Liver (tissue), 9 donors: ENCODE data around the gene FAM83D. TPM values are rescaled to one million over a fixed set of nuclear protein-coding genes. Genes with fewer than 3 reads are reported as not detected.

ENCODE experiments used
- DNase-seq: peaks from one replicate; pipeline ENCODE4 v3.0.0-alpha.2; 2017; ENCODE audit warnings: low spot score
- H3K27ac ChIP-seq, 2 donors: one replicate each; pipeline ENCODE4 v1.7.0; 2013; ENCODE audit warnings: inconsistent platforms in 2 of 2, low read length in 2 of 2, control low read depth in 1 of 2, low read depth in 1 of 2, mild to moderate bottlenecking in 1 of 2
- H3K27me3 ChIP-seq, 4 donors: one replicate each; pipeline versions ENCODE4 v1.6.1 to v1.7.0; 2013; ENCODE audit warnings: low read length in 3 of 4, inconsistent platforms in 1 of 4, mild to moderate bottlenecking in 1 of 4, moderate library complexity in 1 of 4; ENCODE audit not compliant: control insufficient read depth in 4 of 4, insufficient read depth in 4 of 4
- H3K36me3 ChIP-seq, 4 donors: one replicate each; pipeline versions ENCODE4 v1.6.1 to v1.7.0; 2013; ENCODE audit warnings: low read length in 3 of 4, mild to moderate bottlenecking in 3 of 4, low read depth in 1 of 4, moderate library complexity in 1 of 4; ENCODE audit not compliant: control insufficient read depth in 4 of 4, insufficient read depth in 3 of 4
- H3K4me1 ChIP-seq, 4 donors: one replicate each; pipeline versions ENCODE4 v1.6.1 to v1.7.0; 2013; ENCODE audit warnings: low read length in 3 of 4, mild to moderate bottlenecking in 3 of 4, moderate library complexity in 1 of 4; ENCODE audit not compliant: control insufficient read depth in 4 of 4, insufficient read depth in 4 of 4
- H3K4me3 ChIP-seq, 3 donors: one replicate each; pipeline versions ENCODE4 v1.6.1 to v1.7.0; 2013; ENCODE audit warnings: low read length in 3 of 3, control low read depth in 1 of 3, low read depth in 1 of 3, mild to moderate bottlenecking in 1 of 3
- H3K9ac ChIP-seq, 2 donors: one replicate each; pipeline ENCODE4 v1.7.0; 2013; ENCODE audit warnings: low read length in 2 of 2, mild to moderate bottlenecking in 2 of 2, moderate library complexity in 2 of 2, control low read depth in 1 of 2, low read depth in 1 of 2
- H3K9me3 ChIP-seq, 4 donors: one replicate each; pipeline versions ENCODE4 v1.6.1 to v1.7.0; 2013; ENCODE audit warnings: low read length in 3 of 4; ENCODE audit not compliant: control insufficient read depth in 4 of 4
- EGR1 ChIP-seq, 2 donors: IDR thresholded peaks; 2 replicates each; pipeline ENCODE4 v1.6.1; 2016 to 2018; ENCODE audit warnings: antibody characterized with exemption in 2 of 2, low read depth in 2 of 2
- FOXA1 ChIP-seq: IDR thresholded peaks from 2 replicates; pipeline ENCODE4 v1.6.1; 2016; ENCODE audit warnings: antibody characterized with exemption
- FOXA2 ChIP-seq: IDR thresholded peaks from 2 replicates; pipeline ENCODE4 v1.6.1; 2016; ENCODE audit warnings: antibody characterized with exemption
- GABPA ChIP-seq, 2 donors: IDR thresholded peaks in 1 of 2; conservative IDR thresholded peaks in 1 of 2; 2 replicates each; pipeline ENCODE4 v1.6.1; 2016; ENCODE audit warnings: antibody characterized with exemption in 2 of 2, mild to moderate bottlenecking in 1 of 2, moderate library complexity in 1 of 2
- HNF4A ChIP-seq, 2 donors: conservative IDR thresholded peaks; 2 replicates each; pipeline ENCODE4 v1.6.1; 2016; ENCODE audit warnings: antibody characterized with exemption in 2 of 2, mild to moderate bottlenecking in 2 of 2
- HNF4G ChIP-seq: IDR thresholded peaks from 2 replicates; pipeline ENCODE4 v1.6.1; 2016; ENCODE audit warnings: antibody characterized with exemption
- JUND ChIP-seq, 2 donors: IDR thresholded peaks; 2 replicates each; pipeline ENCODE4 v1.6.1; 2016; ENCODE audit warnings: antibody characterized with exemption in 2 of 2
- MAX ChIP-seq: IDR thresholded peaks from 2 replicates; pipeline ENCODE4 v1.6.1; 2016; ENCODE audit warnings: antibody characterized with exemption
- NR2F2 ChIP-seq: IDR thresholded peaks from 2 replicates; pipeline ENCODE4 v1.6.1; 2016; ENCODE audit warnings: antibody characterized with exemption
- RAD21 ChIP-seq, 2 donors: IDR thresholded peaks; 2 replicates each; pipeline ENCODE4 v1.6.1; 2016; ENCODE audit warnings: antibody characterized with exemption in 2 of 2, mild to moderate bottlenecking in 2 of 2
- RXRA ChIP-seq, 2 donors: IDR thresholded peaks; 2 replicates each; pipeline ENCODE4 v1.6.1; 2017 to 2018; ENCODE audit warnings: antibody characterized with exemption in 2 of 2, mild to moderate bottlenecking in 1 of 2
- TAF1 ChIP-seq: conservative IDR thresholded peaks from 2 replicates; pipeline ENCODE4 v1.6.1; 2016; ENCODE audit warnings: antibody characterized with exemption, mild to moderate bottlenecking
- YY1 ChIP-seq: IDR thresholded peaks from 2 replicates; pipeline ENCODE4 v1.6.1; 2016; ENCODE audit warnings: antibody characterized with exemption, mild to moderate bottlenecking
- WGBS: extraction: QIAGEN DNeasy Blood & Tissue Kit; methylation state at CpG from one replicate; pipeline ENCODE4 v1.1.7; 2013; 5-methylcytosine and 5-hydroxymethylcytosine counted together
- polyA plus RNA-seq, 2 donors: library from polyadenylated mRNA; stranded (reverse) in 1 of 2; unstranded in 1 of 2; fragments of 200-250 nt in 1 of 2; fragments of >200 nt in 1 of 2; fragmentation: Nextera tagmentation in 1 of 2; extraction: Ambion mirVana in 1 of 2; gene quantifications; one replicate each; pipeline versions ENCODE4 v1.2.1 to v1.2.3, GENCODE V29; 2013 to 2015
- total RNA-seq, 2 donors: library from RNA; depleted of rRNA; stranded (reverse); fragments of >200 nt; gene quantifications; one replicate each; pipeline ENCODE4 v1.2.3, GENCODE V29; 2014
- TF ChIP-seq, protein P1 (sequence below): IDR thresholded peaks from 2 replicates; pipeline ENCODE4 v1.6.1; 2016; ENCODE audit warnings: antibody characterized with exemption
- TF ChIP-seq, protein P2 (sequence below): IDR thresholded peaks from 2 replicates; pipeline ENCODE4 v1.6.1; 2016; ENCODE audit warnings: antibody characterized with exemption
- TF ChIP-seq, protein P3 (sequence below): IDR thresholded peaks from 2 replicates; pipeline ENCODE4 v1.6.1; 2016; ENCODE audit warnings: antibody characterized with exemption, mild to moderate bottlenecking
- TF ChIP-seq, protein P4 (sequence below): fragments of 150-350 bp; IDR thresholded peaks from 2 replicates; pipeline ENCODE4 v1.5.1; 2017; ENCODE audit warnings: improper control_type of control experiment, low read depth, low read length; ENCODE audit not compliant: missing input control
- donor health status: healthy.
- donor health status: healthy.
- donor health status: healthy.
- donor health status: healthy.
- donor health status: healthy.

The FAM83D gene
- total and polyA plus RNA-seq, 4 donors = 1.1 to 28.2 (median 2.7) TPM

DNA sequence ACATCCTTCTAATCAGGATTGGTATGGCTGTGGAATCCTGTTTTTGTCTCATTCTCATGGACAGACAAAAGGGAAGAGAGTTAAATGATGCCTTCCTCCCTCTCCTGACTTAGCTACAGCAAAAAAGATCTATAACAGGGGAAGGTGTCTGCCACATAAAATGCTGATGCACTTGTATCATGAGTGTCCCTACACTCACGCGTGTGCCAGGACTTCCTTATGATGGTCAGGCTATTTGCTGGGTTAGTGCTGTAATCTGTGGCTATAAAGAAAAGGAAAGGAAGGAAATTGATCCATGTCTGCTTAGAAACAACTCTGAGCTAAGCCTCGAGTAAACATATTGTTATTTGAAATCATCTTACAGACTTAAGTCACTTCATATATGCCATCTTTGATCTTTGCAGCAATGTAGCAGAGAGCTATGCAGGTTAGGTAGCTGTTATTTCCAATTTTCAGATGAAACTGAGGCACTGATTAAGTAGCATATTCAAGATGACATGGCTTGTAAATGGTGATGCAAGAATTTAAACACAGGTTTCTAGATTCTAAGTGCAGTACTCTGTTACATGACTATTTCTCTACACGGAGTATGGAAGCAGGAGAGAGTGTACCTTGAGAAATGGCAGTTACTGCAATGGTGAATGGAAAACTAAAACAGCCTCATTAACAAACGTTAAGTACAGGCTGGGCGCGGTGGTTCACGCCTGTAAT lies 27.6 kb downstream of the FAM83D start:
- 84% methylated on average over 8 of the region's 8 CpGs for WGBS
- Histone ChIP-seq H3K27ac (peak overlapping the region in 1 of 2 donors; percentile 61), H3K27me3 (no peaks in the 10 kb centered on the region), H3K9me3 (no peaks in the 10 kb centered on the region), H3K4me3 (no peak overlapping the region), H3K36me3 (peaks cover 0 to 2% (median 0%) of the 10 kb centered on the region in 4 donors), H3K4me1 (peaks cover 0 to 8% (median 4%) of the 10 kb centered on the region in 4 donors), H3K9ac (no peak overlapping the region)
- DNase-seq = no peak
- no peak for TF ChIP-seq YY1
- TF ChIP-seq JUND (IDR thresholded peaks at IDR 0.05) = no peak
- no peak for TF ChIP-seq NR2F2
- TF ChIP-seq, protein P1, sequence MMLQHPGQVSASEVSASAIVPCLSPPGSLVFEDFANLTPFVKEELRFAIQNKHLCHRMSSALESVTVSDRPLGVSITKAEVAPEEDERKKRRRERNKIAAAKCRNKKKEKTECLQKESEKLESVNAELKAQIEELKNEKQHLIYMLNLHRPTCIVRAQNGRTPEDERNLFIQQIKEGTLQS = no peak
- TF ChIP-seq, protein P2, sequence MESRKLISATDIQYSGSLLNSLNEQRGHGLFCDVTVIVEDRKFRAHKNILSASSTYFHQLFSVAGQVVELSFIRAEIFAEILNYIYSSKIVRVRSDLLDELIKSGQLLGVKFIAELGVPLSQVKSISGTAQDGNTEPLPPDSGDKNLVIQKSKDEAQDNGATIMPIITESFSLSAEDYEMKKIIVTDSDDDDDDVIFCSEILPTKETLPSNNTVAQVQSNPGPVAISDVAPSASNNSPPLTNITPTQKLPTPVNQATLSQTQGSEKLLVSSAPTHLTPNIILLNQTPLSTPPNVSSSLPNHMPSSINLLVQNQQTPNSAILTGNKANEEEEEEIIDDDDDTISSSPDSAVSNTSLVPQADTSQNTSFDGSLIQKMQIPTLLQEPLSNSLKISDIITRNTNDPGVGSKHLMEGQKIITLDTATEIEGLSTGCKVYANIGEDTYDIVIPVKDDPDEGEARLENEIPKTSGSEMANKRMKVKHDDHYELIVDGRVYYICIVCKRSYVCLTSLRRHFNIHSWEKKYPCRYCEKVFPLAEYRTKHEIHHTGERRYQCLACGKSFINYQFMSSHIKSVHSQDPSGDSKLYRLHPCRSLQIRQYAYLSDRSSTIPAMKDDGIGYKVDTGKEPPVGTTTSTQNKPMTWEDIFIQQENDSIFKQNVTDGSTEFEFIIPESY = no peak
- no peak for TF ChIP-seq RXRA (IDR thresholded peaks at IDR 0.05)
- TF ChIP-seq MAX = no peak
- TF ChIP-seq, protein P3, sequence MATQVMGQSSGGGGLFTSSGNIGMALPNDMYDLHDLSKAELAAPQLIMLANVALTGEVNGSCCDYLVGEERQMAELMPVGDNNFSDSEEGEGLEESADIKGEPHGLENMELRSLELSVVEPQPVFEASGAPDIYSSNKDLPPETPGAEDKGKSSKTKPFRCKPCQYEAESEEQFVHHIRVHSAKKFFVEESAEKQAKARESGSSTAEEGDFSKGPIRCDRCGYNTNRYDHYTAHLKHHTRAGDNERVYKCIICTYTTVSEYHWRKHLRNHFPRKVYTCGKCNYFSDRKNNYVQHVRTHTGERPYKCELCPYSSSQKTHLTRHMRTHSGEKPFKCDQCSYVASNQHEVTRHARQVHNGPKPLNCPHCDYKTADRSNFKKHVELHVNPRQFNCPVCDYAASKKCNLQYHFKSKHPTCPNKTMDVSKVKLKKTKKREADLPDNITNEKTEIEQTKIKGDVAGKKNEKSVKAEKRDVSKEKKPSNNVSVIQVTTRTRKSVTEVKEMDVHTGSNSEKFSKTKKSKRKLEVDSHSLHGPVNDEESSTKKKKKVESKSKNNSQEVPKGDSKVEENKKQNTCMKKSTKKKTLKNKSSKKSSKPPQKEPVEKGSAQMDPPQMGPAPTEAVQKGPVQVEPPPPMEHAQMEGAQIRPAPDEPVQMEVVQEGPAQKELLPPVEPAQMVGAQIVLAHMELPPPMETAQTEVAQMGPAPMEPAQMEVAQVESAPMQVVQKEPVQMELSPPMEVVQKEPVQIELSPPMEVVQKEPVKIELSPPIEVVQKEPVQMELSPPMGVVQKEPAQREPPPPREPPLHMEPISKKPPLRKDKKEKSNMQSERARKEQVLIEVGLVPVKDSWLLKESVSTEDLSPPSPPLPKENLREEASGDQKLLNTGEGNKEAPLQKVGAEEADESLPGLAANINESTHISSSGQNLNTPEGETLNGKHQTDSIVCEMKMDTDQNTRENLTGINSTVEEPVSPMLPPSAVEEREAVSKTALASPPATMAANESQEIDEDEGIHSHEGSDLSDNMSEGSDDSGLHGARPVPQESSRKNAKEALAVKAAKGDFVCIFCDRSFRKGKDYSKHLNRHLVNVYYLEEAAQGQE = no peak
- TF ChIP-seq GABPA (IDR thresholded peaks at IDR 0.05 in 1 of 2, conservative IDR thresholded peaks at IDR 0.05 in 1 of 2) = no peak
- no peak for TF ChIP-seq HNF4G
- TF ChIP-seq HNF4A (conservative IDR thresholded peaks at IDR 0.05) = no peak
- TF ChIP-seq RAD21 (IDR thresholded peaks at IDR 0.05) = no peak
- TF ChIP-seq FOXA2 = no peak

- no peaks in the 10 kb centered on the region for H3K9me3 ChIP-seq
- H3K4me1 ChIP-seq = peaks cover 2 to 15% (median 12%) of the 10 kb centered on the region in 4 donors
- TF ChIP-seq JUND (IDR thresholded peaks at IDR 0.05) (no peak), MAX (no peak), EGR1 (IDR thresholded peaks at IDR 0.05; ENCODE audit: low read depth in 2 of 2) (no peak), FOXA1 (no peak), RAD21 (IDR thresholded peaks at IDR 0.05) (no peak), HNF4A (conservative IDR thresholded peaks at IDR 0.05) (no peak), YY1 (no peak), RXRA (IDR thresholded peaks at IDR 0.05) (no peak), TAF1 (no peak), HNF4G (no peak)
- TF ChIP-seq, protein P1 = no peak
- TF ChIP-seq, protein P4, sequence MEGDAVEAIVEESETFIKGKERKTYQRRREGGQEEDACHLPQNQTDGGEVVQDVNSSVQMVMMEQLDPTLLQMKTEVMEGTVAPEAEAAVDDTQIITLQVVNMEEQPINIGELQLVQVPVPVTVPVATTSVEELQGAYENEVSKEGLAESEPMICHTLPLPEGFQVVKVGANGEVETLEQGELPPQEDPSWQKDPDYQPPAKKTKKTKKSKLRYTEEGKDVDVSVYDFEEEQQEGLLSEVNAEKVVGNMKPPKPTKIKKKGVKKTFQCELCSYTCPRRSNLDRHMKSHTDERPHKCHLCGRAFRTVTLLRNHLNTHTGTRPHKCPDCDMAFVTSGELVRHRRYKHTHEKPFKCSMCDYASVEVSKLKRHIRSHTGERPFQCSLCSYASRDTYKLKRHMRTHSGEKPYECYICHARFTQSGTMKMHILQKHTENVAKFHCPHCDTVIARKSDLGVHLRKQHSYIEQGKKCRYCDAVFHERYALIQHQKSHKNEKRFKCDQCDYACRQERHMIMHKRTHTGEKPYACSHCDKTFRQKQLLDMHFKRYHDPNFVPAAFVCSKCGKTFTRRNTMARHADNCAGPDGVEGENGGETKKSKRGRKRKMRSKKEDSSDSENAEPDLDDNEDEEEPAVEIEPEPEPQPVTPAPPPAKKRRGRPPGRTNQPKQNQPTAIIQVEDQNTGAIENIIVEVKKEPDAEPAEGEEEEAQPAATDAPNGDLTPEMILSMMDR = no peak
- TF ChIP-seq, protein P2 = no peak
- H3K36me3 ChIP-seq = no peaks in the 10 kb centered on the region
- H3K9ac ChIP-seq = no peak overlapping the region
- no peaks in the 10 kb centered on the region for H3K27me3 ChIP-seq
- 92% methylated on average over 5 of the region's 5 CpGs for WGBS
- DNase-seq = no peak
- H3K4me3 ChIP-seq = no peak overlapping the region
- H3K27ac ChIP-seq = no peak overlapping the region
Measured at GRCh38 chr20:38957235-38957876, 31.1 kb downstream of the FAM83D start.
